ENCODE results near the gene MAPT.

- TF ChIP-seq EZH2phosphoT487 (IDR thresholded peaks at IDR 0.05; ENCODE audit: borderline replicate concordance, low read length): no peak
- no peak for TF ChIP-seq CTCF (IDR thresholded peaks at IDR 0.05; ENCODE audit: low read depth, low read length, poor library complexity, severe bottlenecking)
Measured at GRCh38 chr17:46025060-46025459, 130.7 kb downstream of the MAPT start.
